Left ventricle myocardium superior (tissue), 1 donor: ENCODE results near the gene UTP14A. TPM values are rescaled to one million over a fixed set of nuclear protein-coding genes. Genes with fewer than 3 reads are reported as not detected.

Source experiments
- total RNA-seq: library from RNA; stranded (reverse); fragmentation: NEBNext Ultra II Directional; extraction: Animal tissue kit (Norgen Biotek cat#: 25700); gene quantifications from one replicate; pipeline ENCODE4 v1.2.1, GENCODE V29; 2021
- donor health status: DM: no; HTN: yes; CAD: no; lungs with severe emphysema.

UTP14A gene
- total RNA-seq, 1 donor from 2014 or later = 8.0 TPM

Other genes with a start within 250 kb of the UTP14A start
- 0.92 TPM for gene XPNPEP2, start 167.2 kb upstream of the UTP14A start, total RNA-seq
- 1.8 TPM for gene SASH3, start 126.2 kb upstream of the UTP14A start, total RNA-seq
- 13.4 TPM for gene ZDHHC9, start 62.3 kb upstream of the UTP14A start, total RNA-seq
- gene BCORL1, start 76.5 kb downstream of the UTP14A start, total RNA-seq = 12.4 TPM
- gene ELF4, start 204.3 kb downstream of the UTP14A start, total RNA-seq = 2.3 TPM